ENCODE measurements around the gene RYK. TPM values are rescaled to one million over a fixed set of nuclear protein-coding genes. Genes with fewer than 3 reads are reported as not detected.

RYK gene
- total RNA-seq, 1 experiment from 2014 or later = 76.1 TPM

GRCh38 chr3:134274571-134274970 lies 23.9 kb upstream of the RYK start:
- Mint-ChIP-seq H3K36me3 (ENCODE audit: insufficient read depth, unreplicated experiment) (no peaks in the 10 kb centered on the region), H3K4me3 (ENCODE audit: unreplicated experiment) (no peak overlapping the region), H3K9me3 (ENCODE audit: unreplicated experiment) (no peaks in the 10 kb centered on the region), H3K4me1 (ENCODE audit: insufficient read depth, unreplicated experiment) (peaks cover 2% of the 10 kb centered on the region), H3K27me3 (ENCODE audit: insufficient read depth, unreplicated experiment) (peaks cover 10% of the 10 kb centered on the region), H3K27ac (ENCODE audit: low read depth, unreplicated experiment) (no peak overlapping the region)
- BruUV-seq (replicated peaks) = no TSS peak
- POLR2A ChIA-PET = no interaction called here
- CTCF ChIA-PET = interaction anchor here (1.0 kb wide), 1 partner anchor 33 kb away, joined by 3 read pairs; no protein-coding TSS in a partner anchor
- intact Hi-C loops (cut with micrococcal nuclease) = no loop called here
- DNase-seq (ENCODE audit: unreplicated experiment) = no peak
- TF ChIP-seq CTCF (IDR thresholded peaks at IDR 0.05; ENCODE audit: unreplicated experiment) = no peak

- no TSS peak for BruUV-seq (replicated peaks)
- H3K27me3 Mint-ChIP-seq (ENCODE audit: insufficient read depth, unreplicated experiment) = no peaks in the 10 kb centered on the region
- intact Hi-C loops (cut with micrococcal nuclease) = no loop called here
- no peak for TF ChIP-seq CTCF (IDR thresholded peaks at IDR 0.05; ENCODE audit: unreplicated experiment)
- H3K27ac Mint-ChIP-seq (ENCODE audit: low read depth, unreplicated experiment) = no peak overlapping the region
- H3K9me3 Mint-ChIP-seq (ENCODE audit: unreplicated experiment) = no peaks in the 10 kb centered on the region
- no peaks in the 10 kb centered on the region for H3K4me1 Mint-ChIP-seq (ENCODE audit: insufficient read depth, unreplicated experiment)
- H3K36me3 Mint-ChIP-seq (ENCODE audit: insufficient read depth, unreplicated experiment) = no peaks in the 10 kb centered on the region
- ChIA-PET POLR2A (no interaction called here), CTCF (no interaction called here)
- H3K4me3 Mint-ChIP-seq (ENCODE audit: unreplicated experiment) = no peak overlapping the region
- DNase-seq (ENCODE audit: unreplicated experiment) = no peak
Observed at GRCh38 chr3:134267996-134268395, 17.3 kb upstream of the RYK start.

- TF ChIP-seq CTCF (IDR thresholded peaks at IDR 0.05; ENCODE audit: unreplicated experiment) = no peak
- no TSS peak for BruUV-seq (replicated peaks)
- peaks cover 21% of the 10 kb centered on the region for H3K4me1 Mint-ChIP-seq (ENCODE audit: insufficient read depth, unreplicated experiment)
- H3K27me3 Mint-ChIP-seq (ENCODE audit: insufficient read depth, unreplicated experiment) = no peaks in the 10 kb centered on the region
- DNase-seq (ENCODE audit: unreplicated experiment) = peak; percentile 54
- ChIA-PET CTCF (interaction anchor here (0.6 to 2.4 kb wide), 4 partner anchors 9 to 49 kb away, joined by 3 to 9 read pairs (median 3); no protein-coding TSS in a partner anchor), POLR2A (interaction anchor here (1.5 to 1.6 kb wide), 2 partner anchors 12 to 16 kb away, joined by 5 read pairs; no protein-coding TSS in a partner anchor)
- no peaks in the 10 kb centered on the region for H3K9me3 Mint-ChIP-seq (ENCODE audit: unreplicated experiment)
- H3K4me3 Mint-ChIP-seq (ENCODE audit: unreplicated experiment) = no peak overlapping the region
- peak overlapping the region; percentile 58 for H3K27ac Mint-ChIP-seq (ENCODE audit: low read depth, unreplicated experiment)
- intact Hi-C loops (cut with micrococcal nuclease) = no loop called here
- H3K36me3 Mint-ChIP-seq (ENCODE audit: insufficient read depth, unreplicated experiment) = no peaks in the 10 kb centered on the region
Observed at GRCh38 chr3:134260987-134261386, 10.3 kb upstream of the RYK start.

DNA sequence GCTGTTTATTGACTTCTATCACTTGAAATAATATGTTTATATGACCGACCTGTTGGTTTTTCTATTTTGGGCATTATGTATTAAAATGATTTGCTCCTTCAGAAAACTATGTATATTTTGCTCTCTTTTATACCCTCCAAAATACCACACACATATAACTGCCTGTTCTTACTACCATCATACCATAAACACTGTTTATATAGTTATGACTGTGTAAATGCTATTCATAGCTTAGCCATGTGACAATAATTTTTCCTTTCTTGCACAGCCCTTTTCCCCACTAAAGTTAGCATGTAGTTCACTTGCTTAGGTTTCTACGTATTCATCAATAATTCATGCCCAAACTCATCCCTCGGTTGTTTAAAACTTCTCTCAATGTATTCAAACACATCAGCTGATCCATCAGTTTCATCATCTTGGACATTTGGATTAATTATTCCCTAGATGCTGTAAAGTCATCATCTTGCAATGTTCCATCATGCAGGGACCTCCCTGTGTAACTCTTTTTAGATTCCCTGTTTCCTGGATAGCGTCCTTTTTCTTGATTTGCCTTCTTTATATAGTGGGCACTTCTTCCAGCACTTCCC lies 8.2 kb upstream of the RYK start:
- TF ChIP-seq CTCF (IDR thresholded peaks at IDR 0.05; ENCODE audit: unreplicated experiment) = no peak
- Mint-ChIP-seq H3K4me3 (ENCODE audit: unreplicated experiment) (no peak overlapping the region), H3K4me1 (ENCODE audit: insufficient read depth, unreplicated experiment) (peaks cover 21% of the 10 kb centered on the region), H3K36me3 (ENCODE audit: insufficient read depth, unreplicated experiment) (no peaks in the 10 kb centered on the region), H3K27ac (ENCODE audit: low read depth, unreplicated experiment) (no peak overlapping the region), H3K27me3 (ENCODE audit: insufficient read depth, unreplicated experiment) (no peaks in the 10 kb centered on the region), H3K9me3 (ENCODE audit: unreplicated experiment) (no peaks in the 10 kb centered on the region)
- intact Hi-C loops (cut with micrococcal nuclease) = no loop called here
- DNase-seq (ENCODE audit: unreplicated experiment) = no peak
- no TSS peak for BruUV-seq (replicated peaks)
- POLR2A ChIA-PET = interaction anchor here (0.6 to 1.2 kb wide), 2 partner anchors 9 to 226 kb away, joined by 3 to 4 read pairs; no protein-coding TSS in a partner anchor
- CTCF ChIA-PET = interaction anchor here (0.7 kb wide), 1 partner anchor 1218 kb away, joined by 3 read pairs; no protein-coding TSS in a partner anchor
